ENCODE results near the gene HOXA11.

- TF ChIP-seq CTCF (IDR thresholded peaks at IDR 0.05), result no peak
- TF ChIP-seq EP300 (IDR thresholded peaks at IDR 0.05), result no peak
Observed at GRCh38 chr7:27181795-27182275, 3.2 kb downstream of the HOXA11 start.
